ENCODE data around the gene PLD1.

PLD1 gene

GRCh38 chr3:171850320-171850959, 40.2 kb upstream of the PLD1 start:
- no peak for DNase-seq
- H3K27me3 ChIP-seq, result no peaks in the 10 kb centered on the region
- intact Hi-C loops (cut with DNase I; ENCODE audit: low total_unique reads), result no loop called here
- no peak for TF ChIP-seq CTCF (IDR thresholded peaks at IDR 0.05)
- H3K9me3 ChIP-seq, result peaks cover 0 to 12% (median 0%) of the 10 kb centered on the region in 3 donors
- no peaks in the 10 kb centered on the region for H3K36me3 ChIP-seq
- peaks cover 0 to 12% (median 2%) of the 10 kb centered on the region in 4 donors for H3K4me1 ChIP-seq
- no peak overlapping the region for H3K4me3 ChIP-seq
- H3K27ac ChIP-seq, result no peak overlapping the region

GRCh38 chr3:171849617-171850319, 39.5 kb upstream of the PLD1 start:
- intact Hi-C loops (cut with DNase I; ENCODE audit: low total_unique reads), result no loop called here
- no peak overlapping the region for H3K4me3 ChIP-seq
- no peaks in the 10 kb centered on the region for H3K27me3 ChIP-seq
- peaks cover 0 to 12% (median 2%) of the 10 kb centered on the region in 4 donors for H3K4me1 ChIP-seq
- peaks cover 0 to 11% (median 0%) of the 10 kb centered on the region in 3 donors for H3K9me3 ChIP-seq
- H3K27ac ChIP-seq, result no peak overlapping the region
- H3K36me3 ChIP-seq, result no peaks in the 10 kb centered on the region
- no peak for TF ChIP-seq CTCF (IDR thresholded peaks at IDR 0.05)
- DNase-seq, result no peak

DNA sequence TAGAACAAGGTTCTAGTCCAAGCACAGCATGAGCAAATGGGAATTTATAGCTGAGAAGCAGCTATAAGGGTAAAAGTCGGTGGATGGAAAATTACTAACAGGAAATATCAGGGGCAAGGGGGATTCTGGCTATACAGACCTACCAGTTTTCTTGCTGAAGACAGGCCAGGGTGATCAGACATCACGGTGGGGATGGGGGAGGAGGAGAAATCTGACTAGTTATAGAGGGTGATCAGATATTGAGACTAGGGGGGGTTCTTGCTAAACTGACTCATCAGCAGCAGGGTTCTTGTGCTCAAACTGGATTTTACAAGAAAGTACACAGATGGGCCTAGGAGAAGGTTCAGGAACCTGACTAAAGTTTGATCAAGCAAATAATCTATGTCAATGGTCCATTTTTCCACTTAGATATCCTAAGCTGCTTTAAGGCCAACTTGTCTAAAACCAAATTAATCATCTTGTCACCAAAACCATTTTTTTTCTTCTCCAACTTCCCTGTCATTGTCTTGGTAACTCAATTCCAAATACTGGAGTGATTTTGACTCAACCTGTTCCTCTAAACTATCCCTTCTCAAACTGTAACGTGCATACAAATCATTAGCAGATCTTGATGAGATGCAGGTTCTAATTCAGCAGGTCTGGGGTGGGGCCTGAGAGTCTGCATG, 37.4 kb upstream of the PLD1 start:
- no peak for TF ChIP-seq CTCF (IDR thresholded peaks at IDR 0.05)
- H3K27me3 ChIP-seq, result no peaks in the 10 kb centered on the region
- H3K4me1 ChIP-seq, result peaks cover 0 to 17% (median 2%) of the 10 kb centered on the region in 4 donors
- H3K27ac ChIP-seq, result no peak overlapping the region
- no peak overlapping the region for H3K4me3 ChIP-seq
- no peaks in the 10 kb centered on the region for H3K36me3 ChIP-seq
- intact Hi-C loops (cut with DNase I; ENCODE audit: low total_unique reads), result no loop called here
- no peaks in the 10 kb centered on the region for H3K9me3 ChIP-seq
- DNase-seq, result no peak

DNA sequence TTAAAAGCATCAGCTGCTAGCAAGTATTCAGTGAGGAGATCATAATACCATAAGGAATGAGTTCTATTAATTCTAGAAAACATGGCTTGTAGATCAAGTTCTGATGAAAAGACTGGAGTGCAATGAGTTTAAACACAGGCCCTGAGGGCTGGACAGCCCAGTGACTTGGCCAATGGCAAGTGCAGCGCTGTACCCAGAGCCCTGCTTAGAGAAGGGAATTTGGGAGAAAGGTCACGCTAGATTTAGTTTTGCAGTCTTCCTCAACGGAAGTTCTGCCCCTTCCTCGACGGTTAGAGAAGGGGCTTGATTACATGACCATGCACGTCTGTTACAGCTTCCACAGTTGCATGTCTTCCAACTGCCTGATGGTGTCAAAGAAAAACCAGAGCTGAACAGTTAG, 36.9 kb upstream of the PLD1 start:
- no peak for DNase-seq
- Histone ChIP-seq H3K4me1 (peaks cover 0 to 18% (median 2%) of the 10 kb centered on the region in 4 donors), H3K9me3 (no peaks in the 10 kb centered on the region), H3K4me3 (no peak overlapping the region), H3K36me3 (no peaks in the 10 kb centered on the region), H3K27ac (no peak overlapping the region), H3K27me3 (no peaks in the 10 kb centered on the region)
- intact Hi-C loops (cut with DNase I; ENCODE audit: low total_unique reads), result no loop called here
- TF ChIP-seq CTCF (IDR thresholded peaks at IDR 0.05), result no peak

DNA sequence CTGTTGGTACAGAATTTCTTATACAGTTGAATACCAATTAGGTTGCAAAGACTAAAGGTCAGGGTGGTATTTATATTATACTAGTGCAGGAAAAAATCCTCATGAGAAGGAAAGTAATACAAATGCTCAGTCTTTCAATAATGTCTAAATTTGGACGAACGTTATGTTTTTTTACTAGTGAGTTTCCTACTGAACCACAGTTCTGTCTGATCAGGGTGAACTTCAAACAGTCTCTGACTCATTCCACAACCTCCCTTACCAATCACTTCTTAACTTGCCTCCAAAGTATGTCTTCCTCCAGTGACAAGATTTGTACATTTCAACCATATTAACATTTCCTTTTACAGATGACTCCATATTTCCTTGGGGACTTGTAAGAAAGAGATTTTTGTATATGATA, 36.3 kb upstream of the PLD1 start:
- TF ChIP-seq CTCF (IDR thresholded peaks at IDR 0.05), result no peak
- Histone ChIP-seq H3K4me3 (no peak overlapping the region), H3K36me3 (no peaks in the 10 kb centered on the region), H3K9me3 (no peaks in the 10 kb centered on the region), H3K27ac (no peak overlapping the region), H3K27me3 (no peaks in the 10 kb centered on the region), H3K4me1 (peaks cover 0 to 22% (median 2%) of the 10 kb centered on the region in 4 donors)
- intact Hi-C loops (cut with DNase I; ENCODE audit: low total_unique reads), result no loop called here
- DNase-seq, result no peak

Data from tibial artery (tissue), 4 donors.